ENCODE measurements around the gene ATRNL1. TPM values are rescaled to one million over a fixed set of nuclear protein-coding genes. Genes with fewer than 3 reads are reported as not detected.
"Not testable (repeated sequence)": the region's sequence is repeated elsewhere in the genome, so short reads cannot be mapped to it uniquely, and the experiment has no call there.

ATRNL1 gene
- total RNA-seq, 2 donors from 2014 or later = 0.63 to 1.5 TPM

DNA sequence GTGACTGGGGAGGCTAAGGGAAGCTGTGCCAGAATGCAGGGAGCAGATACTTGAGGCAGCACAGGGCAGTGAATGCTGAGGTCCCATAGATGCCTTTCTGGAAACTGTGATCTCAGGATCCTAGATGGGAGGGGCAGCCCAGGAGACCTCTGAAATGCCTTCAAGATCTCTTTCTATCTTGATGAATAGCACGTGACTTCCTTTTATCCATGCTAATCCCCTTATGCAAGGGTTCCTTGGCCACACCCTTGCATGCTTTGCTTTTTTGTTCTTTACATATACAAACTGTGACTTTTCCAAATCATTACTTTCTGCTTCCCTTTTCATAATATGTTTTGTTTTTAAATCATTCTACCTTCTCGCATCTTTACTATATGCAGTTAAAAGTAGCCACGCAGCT, 14.7 kb downstream of the ATRNL1 start:
- H3K27ac Mint-ChIP-seq = no peak overlapping the region
- no peaks in the 10 kb centered on the region for H3K9me3 Mint-ChIP-seq
- H3K4me1 Mint-ChIP-seq = no peaks in the 10 kb centered on the region
- H3K4me3 Mint-ChIP-seq = no peak overlapping the region
- peaks cover 17% of the 10 kb centered on the region for H3K27me3 Mint-ChIP-seq
- H3K36me3 Mint-ChIP-seq (ENCODE audit: low read depth) = no peaks in the 10 kb centered on the region
- no peak for ATAC-seq (replicated peaks)

DNA sequence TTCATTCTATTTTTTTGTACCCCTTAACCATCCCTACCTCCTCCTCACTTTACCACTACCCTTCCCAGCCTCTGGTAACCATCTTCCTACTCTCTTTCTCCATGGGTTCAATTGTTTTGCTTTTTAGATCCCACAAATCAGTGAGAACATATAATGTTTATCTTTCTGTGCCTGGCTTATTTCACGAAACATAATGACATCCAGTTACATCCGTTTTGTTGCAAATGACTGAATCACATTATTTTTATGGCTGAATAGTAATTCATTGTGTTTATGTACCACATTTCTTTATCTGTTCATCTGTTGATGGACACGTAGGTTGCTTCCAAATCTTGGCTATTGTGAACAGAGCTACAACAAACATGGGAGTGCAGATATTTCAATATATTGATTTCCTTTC, 24.1 kb downstream of the ATRNL1 start:
- Mint-ChIP-seq H3K27me3 (peaks cover 32% of the 10 kb centered on the region), H3K36me3 (ENCODE audit: low read depth) (no peaks in the 10 kb centered on the region), H3K4me3 (no peak overlapping the region), H3K4me1 (no peaks in the 10 kb centered on the region), H3K9me3 (no peaks in the 10 kb centered on the region), H3K27ac (no peak overlapping the region)
- ATAC-seq (replicated peaks) = no peak

DNA sequence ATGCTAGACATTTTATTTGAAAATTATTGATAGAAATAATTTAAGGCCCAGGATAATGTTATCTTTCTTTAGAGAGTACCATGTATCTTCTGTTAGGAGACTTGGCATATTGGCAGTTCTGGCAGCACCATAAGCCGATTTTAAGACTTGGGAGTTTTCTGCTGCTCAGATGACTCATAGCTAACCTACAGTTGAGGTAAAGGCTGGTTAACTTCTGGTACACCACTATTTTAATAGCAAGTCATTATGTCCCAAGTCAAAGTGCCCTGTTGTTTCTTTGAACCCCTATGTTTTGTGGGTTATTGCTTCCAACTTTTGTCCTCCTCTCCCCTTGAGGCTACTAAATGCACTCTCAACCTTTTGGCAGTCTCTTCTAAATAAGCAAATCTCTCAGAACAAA, 25.2 kb downstream of the ATRNL1 start:
- Mint-ChIP-seq H3K4me1 (no peaks in the 10 kb centered on the region), H3K36me3 (ENCODE audit: low read depth) (no peaks in the 10 kb centered on the region), H3K9me3 (no peaks in the 10 kb centered on the region), H3K27ac (no peak overlapping the region), H3K4me3 (no peak overlapping the region), H3K27me3 (peaks cover 27% of the 10 kb centered on the region)
- ATAC-seq (replicated peaks) = peak; percentile 29

DNA sequence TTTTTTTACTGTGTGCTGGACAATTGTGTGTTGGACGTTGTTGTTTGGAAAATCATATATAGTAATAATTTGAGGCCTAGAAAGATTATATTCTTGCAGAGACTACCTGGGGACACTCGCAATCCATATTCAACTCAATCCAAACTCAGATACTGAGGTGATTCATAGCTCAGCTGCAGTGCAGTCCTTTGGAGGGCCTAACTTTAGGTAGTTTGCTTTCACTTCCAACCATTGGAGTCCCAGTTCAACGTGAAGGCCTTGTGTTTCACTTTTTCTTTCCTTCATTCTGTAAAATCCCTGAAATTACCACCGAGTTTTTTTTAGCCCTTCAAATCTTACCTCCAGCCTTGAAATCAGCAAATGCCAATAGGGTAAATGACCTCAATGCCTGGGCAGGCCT, 32.3 kb downstream of the ATRNL1 start:
- Mint-ChIP-seq H3K36me3 (ENCODE audit: low read depth) (no peaks in the 10 kb centered on the region), H3K27ac (no peak overlapping the region), H3K27me3 (no peaks in the 10 kb centered on the region), H3K4me3 (no peak overlapping the region), H3K9me3 (no peaks in the 10 kb centered on the region), H3K4me1 (no peaks in the 10 kb centered on the region)
- no peak for ATAC-seq (replicated peaks)

DNA sequence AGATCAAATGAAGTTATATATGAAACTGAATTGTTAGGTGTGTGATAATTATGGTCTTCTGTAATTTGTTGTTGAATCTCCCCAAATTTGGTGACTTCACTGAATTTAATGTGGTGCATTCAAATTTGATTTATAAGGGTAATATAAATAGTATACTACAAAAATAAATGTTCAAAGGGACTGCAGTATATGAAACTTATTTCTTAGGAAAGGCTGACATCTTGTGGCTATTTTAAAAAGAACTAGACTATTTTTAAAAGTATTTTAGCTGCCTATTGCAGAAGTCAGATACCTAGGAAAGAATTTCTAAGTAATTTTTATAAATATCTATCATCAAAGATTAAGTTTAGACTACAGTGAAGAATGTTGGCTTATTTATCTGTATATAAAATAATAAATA, 36.6 kb downstream of the ATRNL1 start:
- Mint-ChIP-seq H3K36me3 (ENCODE audit: low read depth) (no peaks in the 10 kb centered on the region), H3K4me1 (no peaks in the 10 kb centered on the region), H3K27ac (no peak overlapping the region), H3K27me3 (peaks cover 3% of the 10 kb centered on the region), H3K4me3 (no peak overlapping the region), H3K9me3 (no peaks in the 10 kb centered on the region)
- no peak for ATAC-seq (replicated peaks)

DNA sequence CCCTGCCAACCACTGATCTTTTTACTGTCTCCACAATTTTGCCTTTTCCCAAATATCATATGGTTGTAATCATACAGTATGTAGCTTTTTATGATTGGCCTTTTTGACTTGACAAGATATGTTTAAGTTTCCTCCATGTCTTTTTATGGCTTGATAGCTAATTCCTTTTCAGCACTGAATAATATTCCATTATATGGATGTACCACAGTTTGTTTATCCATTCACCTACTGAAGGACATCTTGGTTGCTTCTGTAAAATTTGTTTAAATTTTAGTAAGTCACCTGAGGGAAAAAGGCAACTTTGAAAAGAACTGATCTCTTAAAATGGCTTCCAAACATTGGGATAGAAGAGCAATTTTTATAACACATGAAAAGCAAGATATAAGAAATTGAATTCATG, 43.5 kb downstream of the ATRNL1 start:
- no peak overlapping the region for H3K4me3 Mint-ChIP-seq

DNA sequence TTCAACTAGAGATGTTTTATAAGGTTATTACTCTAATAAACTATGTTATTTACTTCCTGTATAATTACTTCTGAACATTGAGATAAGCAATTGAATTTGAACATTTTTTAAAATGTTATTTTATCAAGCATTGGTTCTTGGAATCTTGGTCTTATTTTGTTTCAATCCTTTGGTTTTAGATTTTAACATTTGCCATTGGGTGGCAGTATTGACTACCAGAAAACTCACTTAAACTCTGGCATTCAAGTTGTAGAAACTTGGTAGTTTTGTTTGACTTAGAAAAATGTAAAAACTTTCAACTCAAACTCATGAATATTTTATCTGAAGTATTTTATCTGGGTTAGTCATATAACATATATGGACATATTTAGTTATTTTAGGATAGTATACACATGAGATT, 48.1 kb downstream of the ATRNL1 start:
- Mint-ChIP-seq H3K27ac (no peak overlapping the region), H3K36me3 (ENCODE audit: low read depth) (no peaks in the 10 kb centered on the region), H3K4me3 (no peak overlapping the region), H3K27me3 (peaks cover 13% of the 10 kb centered on the region), H3K4me1 (no peaks in the 10 kb centered on the region), H3K9me3 (no peaks in the 10 kb centered on the region)
- no peak for ATAC-seq (replicated peaks)

More for the DNA sequence above, 43.5 kb downstream of the ATRNL1 start:
- peaks cover 15% of the 10 kb centered on the region for H3K27me3 Mint-ChIP-seq
- no peaks in the 10 kb centered on the region for H3K4me1 Mint-ChIP-seq
- H3K27ac Mint-ChIP-seq = no peak overlapping the region
- ATAC-seq (replicated peaks) = no peak
- H3K9me3 Mint-ChIP-seq = no peaks in the 10 kb centered on the region
- no peaks in the 10 kb centered on the region for H3K36me3 Mint-ChIP-seq (ENCODE audit: low read depth)

DNA sequence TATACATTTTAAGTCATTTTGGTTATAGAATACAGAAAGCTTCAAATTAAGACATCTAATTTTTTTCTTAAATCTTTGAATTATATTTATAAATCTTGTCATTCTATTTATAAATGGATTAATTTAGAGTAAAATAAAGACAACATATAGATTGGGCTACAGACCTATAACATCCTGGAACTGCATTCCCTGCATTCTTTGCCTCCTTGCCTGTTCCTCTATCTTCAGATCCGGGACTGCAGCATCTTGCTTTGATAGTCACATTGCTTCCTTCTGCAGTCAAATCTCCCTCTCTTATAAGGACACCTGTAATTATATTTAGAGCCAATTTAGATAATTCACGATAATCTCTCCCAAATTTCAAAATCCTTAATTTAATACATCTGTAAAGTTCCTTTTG, 64.2 kb downstream of the ATRNL1 start:
- no peak for ATAC-seq (replicated peaks)

DNA sequence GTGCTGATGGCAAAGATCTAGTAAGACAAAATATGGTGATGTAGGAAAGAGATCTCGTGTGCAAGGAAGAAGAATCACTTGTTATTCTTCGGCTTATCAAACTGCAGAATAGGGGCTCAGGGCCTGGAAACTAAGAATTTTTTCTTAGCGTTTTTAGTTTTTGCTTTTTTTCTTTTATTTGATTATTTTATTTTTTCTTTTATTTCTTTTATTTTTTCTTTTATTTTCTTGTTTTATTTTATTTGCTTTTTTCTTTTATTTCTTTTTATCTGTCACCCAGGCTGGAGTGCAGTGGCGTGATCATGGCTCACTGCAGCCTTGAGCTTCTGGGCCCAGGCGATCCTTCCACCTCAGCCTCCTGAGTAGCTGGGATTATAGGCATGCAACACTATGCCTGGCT, 70.0 kb downstream of the ATRNL1 start:
- no peak overlapping the region for H3K4me3 Mint-ChIP-seq
- H3K27ac Mint-ChIP-seq = no peak overlapping the region
- peaks cover 11% of the 10 kb centered on the region for H3K27me3 Mint-ChIP-seq
- H3K9me3 Mint-ChIP-seq = no peaks in the 10 kb centered on the region
- H3K36me3 Mint-ChIP-seq (ENCODE audit: low read depth) = no peaks in the 10 kb centered on the region
- ATAC-seq (replicated peaks) = no peak
- no peaks in the 10 kb centered on the region for H3K4me1 Mint-ChIP-seq

More for the DNA sequence above, 64.2 kb downstream of the ATRNL1 start:
- H3K27ac Mint-ChIP-seq = no peak overlapping the region
- no peaks in the 10 kb centered on the region for H3K36me3 Mint-ChIP-seq (ENCODE audit: low read depth)
- peaks cover 28% of the 10 kb centered on the region for H3K27me3 Mint-ChIP-seq
- H3K4me3 Mint-ChIP-seq = no peak overlapping the region
- H3K9me3 Mint-ChIP-seq = no peaks in the 10 kb centered on the region
- no peaks in the 10 kb centered on the region for H3K4me1 Mint-ChIP-seq

DNA sequence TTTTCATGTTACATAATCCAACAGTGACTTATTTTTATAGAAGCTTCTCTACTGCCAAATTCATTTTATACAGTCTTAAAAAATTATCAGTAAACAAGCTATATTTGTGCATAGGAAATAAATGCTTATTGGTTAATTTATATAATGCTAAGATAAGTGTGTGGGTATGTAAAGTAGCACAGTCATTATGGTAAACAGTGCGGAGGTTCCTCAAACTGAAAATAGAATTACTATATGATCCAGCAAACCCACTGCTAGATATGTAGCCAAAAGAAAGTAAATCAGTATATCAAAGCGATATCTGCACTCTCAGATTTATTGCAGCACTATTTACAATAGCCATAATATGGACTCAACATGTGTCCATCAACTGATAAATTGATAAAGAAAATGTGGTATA, 71.1 kb downstream of the ATRNL1 start:
- Mint-ChIP-seq H3K27ac (no peak overlapping the region), H3K4me3 (no peak overlapping the region), H3K4me1 (no peaks in the 10 kb centered on the region), H3K9me3 (no peaks in the 10 kb centered on the region), H3K36me3 (ENCODE audit: low read depth) (no peaks in the 10 kb centered on the region), H3K27me3 (peaks cover 11% of the 10 kb centered on the region)
- ATAC-seq (replicated peaks) = no peak

DNA sequence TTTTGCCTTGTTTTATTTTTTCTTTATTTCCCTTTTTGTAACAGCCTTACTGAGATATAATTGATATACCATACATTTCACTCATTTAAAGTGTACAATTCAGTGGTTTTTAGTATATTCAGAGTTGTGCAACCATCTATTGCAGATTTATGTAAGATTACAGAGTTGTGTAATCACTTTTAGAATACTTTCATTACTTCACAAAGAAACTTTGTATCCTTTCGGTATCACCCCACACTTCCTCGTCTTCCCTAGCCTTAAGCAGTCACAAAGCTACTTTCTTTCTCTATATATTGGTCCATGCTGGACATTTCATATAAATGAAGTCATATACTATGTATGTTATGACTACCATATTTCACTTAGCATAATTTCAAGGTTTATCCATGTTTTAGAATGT, 74.6 kb downstream of the ATRNL1 start:
- Mint-ChIP-seq H3K4me1 (no peaks in the 10 kb centered on the region), H3K9me3 (no peaks in the 10 kb centered on the region), H3K27me3 (peaks cover 6% of the 10 kb centered on the region), H3K36me3 (ENCODE audit: low read depth) (no peaks in the 10 kb centered on the region), H3K4me3 (no peak overlapping the region), H3K27ac (no peak overlapping the region)
- no peak for ATAC-seq (replicated peaks)

DNA sequence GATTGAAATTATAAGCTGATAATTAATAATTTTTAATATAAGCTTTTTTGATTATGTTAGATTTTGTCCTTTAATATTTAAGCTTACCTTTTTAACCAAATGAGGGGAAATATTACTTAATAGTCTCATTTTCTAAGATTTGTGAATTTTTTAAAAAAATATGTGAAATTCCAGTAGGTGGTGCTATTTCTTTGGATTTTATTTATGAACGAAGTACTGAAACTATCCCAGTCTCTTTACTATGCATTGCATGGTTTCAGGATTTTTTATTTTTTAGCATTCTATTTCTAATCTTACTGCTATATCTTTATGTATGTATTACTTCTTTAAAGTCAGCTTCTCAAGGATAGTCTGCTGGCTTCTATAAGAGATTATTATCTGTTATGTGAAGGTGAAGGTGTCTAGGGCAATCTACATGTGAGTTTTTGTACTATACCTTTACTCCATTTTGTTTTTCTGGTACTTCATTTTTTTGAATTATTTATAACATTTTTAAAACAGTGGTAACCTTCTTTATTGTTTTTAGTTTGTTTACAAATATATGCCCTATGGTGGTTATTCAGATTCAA, 78.3 kb downstream of the ATRNL1 start:
- no peak for ATAC-seq (replicated peaks)
- Mint-ChIP-seq H3K4me3 (no peak overlapping the region), H3K36me3 (ENCODE audit: low read depth) (no peaks in the 10 kb centered on the region), H3K4me1 (no peaks in the 10 kb centered on the region), H3K27ac (no peak overlapping the region), H3K27me3 (peaks cover 13% of the 10 kb centered on the region), H3K9me3 (no peaks in the 10 kb centered on the region)

DNA sequence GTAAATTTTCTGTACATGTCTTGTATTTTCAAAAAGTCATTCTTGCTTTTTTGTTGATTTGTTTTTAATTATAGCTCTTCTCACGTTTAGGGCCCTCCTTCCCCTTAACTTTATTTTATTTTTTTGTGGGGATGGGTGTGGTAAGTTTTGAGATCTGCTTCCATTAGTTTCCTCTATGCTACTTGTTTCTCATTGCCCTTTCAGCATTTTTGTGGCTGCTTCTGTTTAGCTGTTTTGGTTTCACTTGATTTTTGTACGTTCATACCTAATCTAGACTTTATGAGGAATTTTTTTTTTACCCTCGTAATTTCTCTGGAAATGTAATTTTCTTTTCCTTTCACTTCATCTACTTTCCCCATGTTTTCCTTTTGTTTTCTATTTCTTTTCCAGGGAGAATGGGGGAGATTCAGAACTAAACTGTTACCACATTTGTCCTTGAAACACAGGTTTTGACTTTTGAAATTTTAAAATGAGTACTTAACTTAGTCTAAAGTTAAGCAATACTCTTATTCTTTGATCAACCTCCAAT, 80.8 kb downstream of the ATRNL1 start:
- Mint-ChIP-seq H3K9me3 (no peaks in the 10 kb centered on the region), H3K4me1 (no peaks in the 10 kb centered on the region), H3K27me3 (peaks cover 14% of the 10 kb centered on the region), H3K4me3 (no peak overlapping the region), H3K36me3 (ENCODE audit: low read depth) (no peaks in the 10 kb centered on the region), H3K27ac (no peak overlapping the region)
- no peak for ATAC-seq (replicated peaks)

DNA sequence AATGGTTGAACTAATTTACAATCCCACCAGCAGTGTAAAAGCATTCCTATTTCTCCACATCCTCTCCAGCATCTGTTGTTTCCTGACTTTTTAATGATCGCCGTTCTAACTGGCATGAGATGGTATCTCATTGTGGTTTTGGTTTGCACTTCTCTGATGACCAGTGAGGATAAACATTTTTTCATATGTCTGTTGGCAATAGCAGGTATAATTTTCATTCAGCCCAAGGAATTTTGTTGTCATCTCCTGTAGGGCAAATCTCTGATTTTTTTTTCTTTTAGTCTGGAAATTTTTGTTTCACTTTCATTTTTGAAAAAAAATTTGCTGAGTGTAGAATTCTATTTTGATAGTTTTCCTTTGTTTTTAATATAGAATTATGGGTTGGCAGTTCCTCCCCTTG, 114.1 kb downstream of the ATRNL1 start:
- H3K27me3 Mint-ChIP-seq; H3K4me1 Mint-ChIP-seq; H3K36me3 Mint-ChIP-seq (ENCODE audit: low read depth); H3K9me3 Mint-ChIP-seq; ATAC-seq (replicated peaks); H3K27ac Mint-ChIP-seq: not testable (repeated sequence)
- H3K4me3 Mint-ChIP-seq = peak overlapping the region; percentile 66

DNA sequence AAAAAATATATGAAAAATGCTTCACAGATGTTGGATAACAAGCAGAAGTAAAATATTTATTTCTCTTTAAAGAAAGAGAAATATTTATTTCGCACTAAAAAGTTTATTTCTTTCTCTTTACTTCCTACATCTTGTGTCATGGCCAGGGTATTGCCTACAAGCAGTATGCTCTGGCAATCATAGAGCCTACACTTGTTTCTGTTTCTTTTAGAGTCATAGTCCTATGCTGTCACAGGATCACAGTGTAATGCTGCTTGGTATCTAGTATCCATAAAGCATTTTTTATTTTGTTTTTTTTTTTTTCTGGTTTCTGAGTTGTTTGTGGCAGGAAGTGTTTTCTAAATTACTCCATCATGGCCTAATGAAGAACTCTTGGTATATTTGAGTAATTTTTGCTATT, 116.0 kb downstream of the ATRNL1 start:
- Mint-ChIP-seq H3K4me3 (no peak overlapping the region), H3K27me3 (no peaks in the 10 kb centered on the region), H3K27ac (no peak overlapping the region), H3K4me1 (peaks cover 5% of the 10 kb centered on the region), H3K9me3 (no peaks in the 10 kb centered on the region), H3K36me3 (ENCODE audit: low read depth) (no peaks in the 10 kb centered on the region)
- ATAC-seq (replicated peaks) = no peak

DNA sequence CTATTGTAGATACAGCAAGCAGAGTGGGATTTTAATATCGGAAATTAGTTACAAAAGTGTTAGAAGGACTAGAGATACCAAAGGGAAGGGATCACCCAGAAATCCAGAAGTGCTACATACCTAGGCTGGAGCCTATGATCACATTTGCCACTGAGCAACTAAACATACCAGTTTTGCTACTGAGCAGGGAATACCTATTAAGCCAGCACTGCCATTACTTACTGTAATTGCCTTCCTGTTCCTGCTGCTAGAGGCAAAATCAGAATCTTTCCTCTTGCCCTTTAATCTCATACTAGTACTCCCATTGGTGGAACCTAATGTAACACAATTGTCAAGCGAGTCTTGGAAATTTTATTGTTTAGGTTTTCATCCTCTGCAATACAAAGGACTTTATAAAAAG, 121.7 kb downstream of the ATRNL1 start:
- ATAC-seq (replicated peaks) = no peak
- Mint-ChIP-seq H3K27ac (no peak overlapping the region), H3K36me3 (ENCODE audit: low read depth) (no peaks in the 10 kb centered on the region), H3K4me3 (no peak overlapping the region), H3K9me3 (no peaks in the 10 kb centered on the region), H3K27me3 (no peaks in the 10 kb centered on the region), H3K4me1 (no peaks in the 10 kb centered on the region)

Measured in activated T-helper 17 cell treated with anti-CD3 and anti-CD28 coated beads, Interleukin-2, amount 50 U/mL, for 72 hours (primary cell).